Fibroblast of lung (primary cell): ENCODE measurements around the gene STOX2.

Source experiments
- CTCF ChIP-seq, 2 donors: IDR thresholded peaks in 1 of 2; conservative IDR thresholded peaks in 1 of 2; 1 replicate in 1 of 2; 2 replicates in 1 of 2; pipeline ENCODE4 v1.5.1; 2011 to 2012; ENCODE audit warnings: low read length in 2 of 2, control low read depth in 1 of 2, inconsistent platforms in 1 of 2, low read depth in 1 of 2, mild to moderate bottlenecking in 1 of 2
- EZH2 ChIP-seq: IDR thresholded peaks from 2 replicates; pipeline ENCODE4 v1.5.1; 2012; ENCODE audit warnings: low read length, control low read depth, mild to moderate bottlenecking; ENCODE audit errors: missing control alignments

- TF ChIP-seq CTCF (conservative IDR thresholded peaks at IDR 0.05 in 1 of 2, IDR thresholded peaks at IDR 0.05 in 1 of 2; ENCODE audit: low read depth in 1 of 2, low read length in 2 of 2) (no peak), EZH2 (no peak)
Observed at GRCh38 chr4:184021389-184021788, 116.3 kb downstream of the STOX2 start.
